Transverse colon (tissue), 3 donors: ENCODE results near the gene REEP5.

Source experiments
- POLR2A ChIP-seq: fragments of 450-650 bp; IDR thresholded peaks from one replicate; pipeline ENCODE4 v1.6.1; 2016; ENCODE audit warnings: antibody characterized with exemption, mild to moderate bottlenecking, moderate library complexity
- POLR2AphosphoS5 ChIP-seq, 3 donors: sonication (generic); formaldehyde crosslinking; IDR thresholded peaks; one replicate each; pipeline ENCODE4 v1.6.1; 2016; ENCODE audit warnings: antibody characterized with exemption in 3 of 3

- TF ChIP-seq POLR2A = no peak
- TF ChIP-seq POLR2AphosphoS5 (IDR thresholded peaks at IDR 0.05) = no peak
Measured at GRCh38 chr5:112876362-112876761, 45.7 kb downstream of the REEP5 start.
